BJ (cell line): ENCODE results near the gene GFPT2. TPM values are rescaled to one million over a fixed set of nuclear protein-coding genes. Genes with fewer than 3 reads are reported as not detected.

ENCODE experiments used
- CTCF ChIA-PET: fragments of 350-600 bp; formaldehyde crosslinking; extraction: SDS; loops from one replicate; lab custom pipeline; 2021; ENCODE audit warnings: antibody characterized with exemption, inconsistent platforms; lab: Yijun Ruan, JAX
- POLR2A ChIA-PET: fragments of 300-600 bp; sonication (Branson Sonifier 250); formaldehyde crosslinking; extraction: SDS; loops from one replicate; lab custom pipeline; 2021; ENCODE audit warnings: antibody characterized with exemption; lab: Charles Lee
- DNase-seq: peaks from one replicate; pipeline ENCODE4 v3.0.0-alpha.2; 2011; ENCODE audit warnings: low read depth
- H3K27me3 ChIP-seq: 2 replicates; pipeline ENCODE4 v1.6.0; 2011; ENCODE audit warnings: low read length; ENCODE audit not compliant: control insufficient read depth, insufficient read depth
- H3K36me3 ChIP-seq: 2 replicates; pipeline ENCODE4 v1.5.1; 2011; ENCODE audit warnings: low read length; ENCODE audit not compliant: control insufficient read depth, insufficient read depth
- H3K4me3 ChIP-seq: 2 replicates; pipeline ENCODE4 v1.5.1; 2011; ENCODE audit warnings: low read depth, mild to moderate bottlenecking, control low read depth, low read length
- polyA plus RNA-seq: library from polyadenylated mRNA; depleted of rRNA; stranded (reverse); fragments of >200 nt; gene quantifications from 2 replicates; pipeline ENCODE4 v1.2.3, GENCODE V29; 2011
- TF ChIP-seq, protein P1 (sequence below): IDR thresholded peaks from 2 replicates; pipeline ENCODE4 v1.5.1; 2011; ENCODE audit warnings: low read depth, mild to moderate bottlenecking, control low read depth, inconsistent platforms, low read length, moderate library complexity; ENCODE audit not compliant: insufficient read depth

Gene GFPT2
- polyA plus RNA-seq, 1 experiment = 6.1 TPM

GRCh38 chr5:180305481-180305880 lies 47.7 kb downstream of the GFPT2 start:
- Histone ChIP-seq H3K4me3 (no peak overlapping the region), H3K27me3 (no peaks in the 10 kb centered on the region), H3K36me3 (no peaks in the 10 kb centered on the region)
- CTCF ChIA-PET = interaction anchor here (0.8 to 7.8 kb wide), 4 partner anchors 9 to 20 kb away, joined by 3 to 51 read pairs (median 11); no protein-coding TSS in a partner anchor
- TF ChIP-seq, protein P1, sequence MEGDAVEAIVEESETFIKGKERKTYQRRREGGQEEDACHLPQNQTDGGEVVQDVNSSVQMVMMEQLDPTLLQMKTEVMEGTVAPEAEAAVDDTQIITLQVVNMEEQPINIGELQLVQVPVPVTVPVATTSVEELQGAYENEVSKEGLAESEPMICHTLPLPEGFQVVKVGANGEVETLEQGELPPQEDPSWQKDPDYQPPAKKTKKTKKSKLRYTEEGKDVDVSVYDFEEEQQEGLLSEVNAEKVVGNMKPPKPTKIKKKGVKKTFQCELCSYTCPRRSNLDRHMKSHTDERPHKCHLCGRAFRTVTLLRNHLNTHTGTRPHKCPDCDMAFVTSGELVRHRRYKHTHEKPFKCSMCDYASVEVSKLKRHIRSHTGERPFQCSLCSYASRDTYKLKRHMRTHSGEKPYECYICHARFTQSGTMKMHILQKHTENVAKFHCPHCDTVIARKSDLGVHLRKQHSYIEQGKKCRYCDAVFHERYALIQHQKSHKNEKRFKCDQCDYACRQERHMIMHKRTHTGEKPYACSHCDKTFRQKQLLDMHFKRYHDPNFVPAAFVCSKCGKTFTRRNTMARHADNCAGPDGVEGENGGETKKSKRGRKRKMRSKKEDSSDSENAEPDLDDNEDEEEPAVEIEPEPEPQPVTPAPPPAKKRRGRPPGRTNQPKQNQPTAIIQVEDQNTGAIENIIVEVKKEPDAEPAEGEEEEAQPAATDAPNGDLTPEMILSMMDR = no peak
- no peak for DNase-seq
- POLR2A ChIA-PET = no interaction called here

GRCh38 chr5:180304431-180305375 lies 48.4 kb downstream of the GFPT2 start:
- TF ChIP-seq, protein P1 = no peak
- no peak for DNase-seq
- Histone ChIP-seq H3K4me3 (no peak overlapping the region), H3K36me3 (no peaks in the 10 kb centered on the region), H3K27me3 (no peaks in the 10 kb centered on the region)
- CTCF ChIA-PET = interaction anchor here (1.5 to 7.8 kb wide), 3 partner anchors 10 to 24 kb away, joined by 6 to 51 read pairs (median 24); no protein-coding TSS in a partner anchor
- POLR2A ChIA-PET = no interaction called here

DNA sequence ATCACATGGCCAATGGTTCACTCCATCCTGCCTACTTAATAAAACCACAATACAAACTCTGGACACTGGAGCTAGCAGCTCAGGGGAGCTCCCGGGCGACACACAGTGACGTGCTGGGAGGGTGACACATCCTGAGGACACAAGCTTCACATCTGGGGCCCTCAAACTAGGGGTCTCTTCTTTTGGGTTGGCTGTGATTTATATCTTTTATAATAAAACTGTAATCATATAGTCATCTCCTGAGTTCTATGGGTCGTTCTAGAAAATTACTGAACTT lies 49.2 kb downstream of the GFPT2 start:
- H3K36me3 ChIP-seq = no peaks in the 10 kb centered on the region
- no peak overlapping the region for H3K4me3 ChIP-seq
- ChIA-PET CTCF (interaction anchor here (1.5 to 7.8 kb wide), 3 partner anchors 10 to 24 kb away, joined by 6 to 51 read pairs (median 24); no protein-coding TSS in a partner anchor), POLR2A (no interaction called here)
- H3K27me3 ChIP-seq = no peaks in the 10 kb centered on the region
- TF ChIP-seq, protein P1 = no peak
- no peak for DNase-seq

- no peak for DNase-seq
- ChIA-PET CTCF (interaction anchor here (1.3 to 7.8 kb wide), 4 partner anchors 9 to 25 kb away, joined by 4 to 51 read pairs (median 15); no protein-coding TSS in a partner anchor), POLR2A (no interaction called here)
- Histone ChIP-seq H3K36me3 (no peaks in the 10 kb centered on the region), H3K27me3 (no peaks in the 10 kb centered on the region), H3K4me3 (no peak overlapping the region)
- TF ChIP-seq, protein P1 = no peak
Measured at GRCh38 chr5:180303226-180304015, 49.7 kb downstream of the GFPT2 start.

DNA sequence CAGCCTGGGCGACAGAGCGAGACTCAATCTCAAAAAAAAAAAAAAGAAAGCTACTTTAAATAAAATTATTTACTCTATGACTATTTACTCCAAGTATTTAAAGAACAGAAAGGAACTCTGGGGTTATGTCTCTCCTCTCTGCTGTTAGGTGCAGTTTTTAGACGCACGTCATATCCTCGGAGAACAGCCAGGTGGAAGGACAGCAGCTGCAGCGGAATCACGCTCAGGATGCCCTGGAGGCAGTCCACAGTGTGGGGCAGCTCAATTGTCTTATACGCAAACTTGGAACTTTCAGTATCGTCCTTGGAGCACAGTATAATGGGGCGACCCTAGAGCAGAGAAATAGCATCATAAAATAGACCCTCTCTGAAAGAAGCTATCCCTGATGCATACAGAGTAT lies 50.9 kb downstream of the GFPT2 start:
- no peak overlapping the region for H3K4me3 ChIP-seq
- CTCF ChIA-PET = interaction anchor here (1.3 to 7.8 kb wide), 3 partner anchors 8 to 14 kb away, joined by 4 to 51 read pairs (median 24); no protein-coding TSS in a partner anchor
- TF ChIP-seq, protein P1 = no peak
- no peaks in the 10 kb centered on the region for H3K36me3 ChIP-seq
- H3K27me3 ChIP-seq = no peaks in the 10 kb centered on the region
- POLR2A ChIA-PET = no interaction called here
- no peak for DNase-seq
